ENCODE measurements around the gene UBN1. TPM values are rescaled to one million over a fixed set of nuclear protein-coding genes. Genes with fewer than 3 reads are reported as not detected.

UBN1 gene
- total RNA-seq, 1 experiment from 2014 or later, result 63.1 TPM

- H3K36me3 ChIP-seq (ENCODE audit: control insufficient read depth, insufficient read depth, low read length), result peaks cover 2% of the 10 kb centered on the region; the same call in 1 of the 2 replicates
Measured at GRCh38 chr16:4900750-4901149, 53.5 kb downstream of the UBN1 start.

DNA sequence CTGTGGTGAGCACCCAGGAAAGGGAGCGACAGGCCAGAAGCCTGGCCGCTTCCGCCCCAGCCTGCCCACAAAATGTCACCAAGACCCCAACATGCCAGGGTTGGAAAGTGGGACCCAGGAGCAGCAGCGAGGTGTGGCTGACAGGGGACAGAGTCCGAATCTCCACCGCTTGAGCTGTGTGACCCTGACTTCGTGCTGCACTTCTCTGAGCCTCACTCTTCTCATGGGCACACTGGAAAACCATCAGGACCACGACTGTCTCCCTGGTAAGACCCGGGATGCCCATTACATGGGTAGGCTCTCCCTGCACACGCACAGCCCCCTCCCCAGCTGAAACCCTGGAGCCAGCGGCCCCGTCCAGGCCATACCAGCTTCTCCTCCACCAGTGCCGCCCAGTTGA, 54.8 kb downstream of the UBN1 start:
- CTCF ChIA-PET, result no interaction called here
- intact Hi-C loops (cut with micrococcal nuclease; ENCODE audit: unreplicated experiment), result no loop called here
- Histone ChIP-seq H3K4me1 (ENCODE audit: control insufficient read depth, insufficient read depth, low read length) (no peaks in the 10 kb centered on the region), H3K27me3 (ENCODE audit: control insufficient read depth, insufficient read depth, low read length) (no peaks in the 10 kb centered on the region), H3K36me3 (ENCODE audit: control insufficient read depth, insufficient read depth, low read length) (peaks cover 2% of the 10 kb centered on the region; the same call in 1 of the 2 replicates), H3K9me3 (ENCODE audit: control insufficient read depth, insufficient read depth, low read depth, low read length) (no peaks in the 10 kb centered on the region), H3K4me3 (ENCODE audit: low read depth in 2 of 2, low read length in 2 of 2) (no peak overlapping the region), H3K27ac (ENCODE audit: low read length) (no peak overlapping the region)
- POLR2A ChIA-PET, result no interaction called here
- no peak for ATAC-seq
- no TSS peak for BruUV-seq (replicated peaks)
- TF ChIP-seq POLR2AphosphoS5 (IDR thresholded peaks at IDR 0.05; ENCODE audit: low read depth, low read length), result no peak
- no peak for TF ChIP-seq SIN3A (IDR thresholded peaks at IDR 0.05; ENCODE audit: borderline replicate concordance, insufficient read depth, low read depth, low read length)
- TF ChIP-seq, protein P1, sequence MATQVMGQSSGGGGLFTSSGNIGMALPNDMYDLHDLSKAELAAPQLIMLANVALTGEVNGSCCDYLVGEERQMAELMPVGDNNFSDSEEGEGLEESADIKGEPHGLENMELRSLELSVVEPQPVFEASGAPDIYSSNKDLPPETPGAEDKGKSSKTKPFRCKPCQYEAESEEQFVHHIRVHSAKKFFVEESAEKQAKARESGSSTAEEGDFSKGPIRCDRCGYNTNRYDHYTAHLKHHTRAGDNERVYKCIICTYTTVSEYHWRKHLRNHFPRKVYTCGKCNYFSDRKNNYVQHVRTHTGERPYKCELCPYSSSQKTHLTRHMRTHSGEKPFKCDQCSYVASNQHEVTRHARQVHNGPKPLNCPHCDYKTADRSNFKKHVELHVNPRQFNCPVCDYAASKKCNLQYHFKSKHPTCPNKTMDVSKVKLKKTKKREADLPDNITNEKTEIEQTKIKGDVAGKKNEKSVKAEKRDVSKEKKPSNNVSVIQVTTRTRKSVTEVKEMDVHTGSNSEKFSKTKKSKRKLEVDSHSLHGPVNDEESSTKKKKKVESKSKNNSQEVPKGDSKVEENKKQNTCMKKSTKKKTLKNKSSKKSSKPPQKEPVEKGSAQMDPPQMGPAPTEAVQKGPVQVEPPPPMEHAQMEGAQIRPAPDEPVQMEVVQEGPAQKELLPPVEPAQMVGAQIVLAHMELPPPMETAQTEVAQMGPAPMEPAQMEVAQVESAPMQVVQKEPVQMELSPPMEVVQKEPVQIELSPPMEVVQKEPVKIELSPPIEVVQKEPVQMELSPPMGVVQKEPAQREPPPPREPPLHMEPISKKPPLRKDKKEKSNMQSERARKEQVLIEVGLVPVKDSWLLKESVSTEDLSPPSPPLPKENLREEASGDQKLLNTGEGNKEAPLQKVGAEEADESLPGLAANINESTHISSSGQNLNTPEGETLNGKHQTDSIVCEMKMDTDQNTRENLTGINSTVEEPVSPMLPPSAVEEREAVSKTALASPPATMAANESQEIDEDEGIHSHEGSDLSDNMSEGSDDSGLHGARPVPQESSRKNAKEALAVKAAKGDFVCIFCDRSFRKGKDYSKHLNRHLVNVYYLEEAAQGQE (IDR thresholded peaks at IDR 0.05; ENCODE audit: insufficient read depth in 1 of 2, low read depth in 2 of 2, low read length in 1 of 2), result no peak
- TF ChIP-seq CTCF (IDR thresholded peaks at IDR 0.05), result no peak
- TF ChIP-seq TCF7L2 (IDR thresholded peaks at IDR 0.05; ENCODE audit: low read depth, low read length), result no peak
- in situ Hi-C loops (cut with HindIII; ENCODE audit: low pct_unique_long_range_greater_than_20kb, low sequenced_read_pairs), result no loop called here
- DNase-seq (ENCODE audit: low read depth, low spot score), result no peak

More at GRCh38 chr16:4900750-4901149, 53.5 kb downstream of the UBN1 start:
- H3K9me3 ChIP-seq (ENCODE audit: control insufficient read depth, insufficient read depth, low read depth, low read length), result no peaks in the 10 kb centered on the region
- no peak overlapping the region for H3K4me3 ChIP-seq (ENCODE audit: low read depth in 2 of 2, low read length in 2 of 2)
- no peaks in the 10 kb centered on the region for H3K27me3 ChIP-seq (ENCODE audit: control insufficient read depth, insufficient read depth, low read length)
- TF ChIP-seq SIN3A (IDR thresholded peaks at IDR 0.05; ENCODE audit: borderline replicate concordance, insufficient read depth, low read depth, low read length) (no peak), TCF7L2 (IDR thresholded peaks at IDR 0.05; ENCODE audit: low read depth, low read length) (no peak), CTCF (IDR thresholded peaks at IDR 0.05) (no peak), POLR2AphosphoS5 (IDR thresholded peaks at IDR 0.05; ENCODE audit: low read depth, low read length) (no peak)
- TF ChIP-seq, protein P1 (IDR thresholded peaks at IDR 0.05; ENCODE audit: insufficient read depth in 1 of 2, low read depth in 2 of 2, low read length in 1 of 2), result no peak
- DNase-seq (ENCODE audit: low read depth, low spot score) (no peak), ATAC-seq (no peak)
- H3K4me1 ChIP-seq (ENCODE audit: control insufficient read depth, insufficient read depth, low read length), result no peaks in the 10 kb centered on the region
- H3K27ac ChIP-seq (ENCODE audit: low read length), result no peak overlapping the region
- intact Hi-C loops (cut with micrococcal nuclease; ENCODE audit: unreplicated experiment), result no loop called here
- in situ Hi-C loops (cut with HindIII; ENCODE audit: low pct_unique_long_range_greater_than_20kb, low sequenced_read_pairs), result no loop called here
- no TSS peak for BruUV-seq (replicated peaks)
- ChIA-PET CTCF (interaction anchor here (0.6 kb wide), 1 partner anchor 110 kb away, joined by 3 read pairs; no protein-coding TSS in a partner anchor), POLR2A (no interaction called here)
